CD4-positive, alpha-beta T cell treated with Interleukin-2 at 100 ng/mL for 4 hours (primary cell): ENCODE measurements around the gene PDCL2.
"Not testable (repeated sequence)": the region's sequence is repeated elsewhere in the genome, so short reads cannot be mapped to it uniquely, and the experiment has no call there.

Source experiments
- DNase-seq: peaks from one replicate; pipeline ENCODE4 v3.0.0-alpha.2; 2020; ENCODE audit warnings: low spot score

Gene PDCL2

DNA sequence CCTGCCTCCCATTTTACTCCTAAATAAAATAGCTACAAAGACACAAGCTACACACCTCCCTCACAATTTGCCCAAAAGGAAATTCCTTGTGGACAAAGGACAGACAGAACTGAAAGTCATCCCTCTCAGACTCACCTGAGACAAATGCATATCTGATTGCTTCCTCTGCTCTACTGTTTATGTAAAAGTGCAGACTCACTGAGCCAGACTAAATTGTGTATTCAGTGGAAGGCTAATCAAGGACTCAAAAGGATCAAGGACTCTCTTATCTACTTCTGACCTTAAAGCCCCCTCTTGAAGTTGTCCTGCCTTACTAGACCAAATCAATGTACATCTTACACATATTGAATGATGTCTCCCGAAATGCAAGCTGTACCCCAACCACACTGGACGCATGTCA lies 3.9 kb downstream of the PDCL2 start:
- DNase-seq = no peak

DNA sequence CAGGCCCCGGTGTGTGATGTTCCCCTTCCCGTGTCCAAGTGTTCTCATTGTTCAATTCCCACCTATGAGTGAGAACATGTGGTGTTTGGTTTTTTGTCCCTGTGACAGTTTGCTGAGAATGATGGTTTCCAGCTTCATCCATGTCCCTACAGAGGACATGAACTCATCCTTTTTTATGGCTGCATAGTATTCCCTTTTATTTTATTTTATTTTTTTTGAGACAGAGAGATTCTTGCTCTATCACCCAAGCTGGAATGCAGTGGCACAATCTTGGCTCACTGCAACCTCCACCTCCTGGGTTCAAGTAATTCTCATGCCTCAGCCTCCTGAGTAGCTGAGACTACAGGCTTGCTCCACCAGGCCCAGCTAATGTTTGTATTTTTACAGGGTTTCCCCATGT lies 9.3 kb downstream of the PDCL2 start:
- not testable (repeated sequence) for DNase-seq

DNA sequence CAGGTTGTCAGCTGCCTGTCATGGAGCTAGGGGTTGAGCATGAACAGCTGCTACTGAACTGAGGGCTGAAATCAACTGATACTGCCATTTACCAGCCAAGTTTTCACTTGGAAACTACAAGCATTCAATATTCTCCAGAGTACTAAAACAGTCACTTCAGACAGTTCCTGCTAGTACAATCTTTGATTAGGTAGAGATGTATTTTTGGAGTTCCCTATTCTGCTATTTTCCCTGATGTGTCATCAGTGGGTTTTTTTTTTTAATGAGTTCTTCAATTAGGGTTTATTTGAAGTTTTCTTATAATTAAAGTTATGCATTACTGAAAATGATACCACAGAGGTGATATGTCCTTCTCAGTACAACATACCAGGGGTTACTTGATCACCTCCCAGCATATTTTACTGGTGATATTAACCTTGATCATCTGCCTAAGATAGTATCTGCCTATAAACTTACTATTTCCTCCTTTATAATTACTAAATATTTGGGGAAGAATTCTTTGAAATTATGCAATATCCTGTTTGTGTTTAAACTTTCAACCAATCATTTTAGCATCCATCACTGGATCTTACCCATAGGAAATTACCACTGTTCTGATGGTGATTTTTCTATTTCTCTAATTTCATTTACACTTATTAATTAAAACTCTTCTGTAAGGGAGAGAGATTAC lies 13.6 kb downstream of the PDCL2 start:
- no peak for DNase-seq

- no peak for DNase-seq
These were observed 16.5 kb downstream of the PDCL2 start for GRCh38 chr4:55575513-55575912.

- no peak for DNase-seq
These were observed 17.8 kb downstream of the PDCL2 start for GRCh38 chr4:55574252-55574651.

DNA sequence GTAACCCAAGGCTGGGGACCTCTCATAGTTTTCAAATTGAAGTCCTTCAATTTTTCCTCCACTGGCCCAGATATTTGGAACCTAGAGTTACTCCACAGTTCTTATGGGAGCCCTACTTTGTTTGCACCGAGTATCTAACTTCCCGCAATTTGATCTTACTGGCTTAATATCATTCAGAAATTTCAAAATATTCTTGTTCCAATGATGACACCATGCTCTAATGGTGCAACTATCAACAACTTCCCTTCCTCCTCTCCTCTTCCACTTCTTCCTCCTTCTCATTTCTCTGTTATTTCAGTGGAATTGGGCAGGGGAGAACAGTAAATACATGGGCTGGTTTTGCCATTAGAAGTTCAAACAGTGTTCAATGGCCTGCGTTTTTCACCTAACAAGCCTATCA lies 20.2 kb downstream of the PDCL2 start:
- DNase-seq = no peak

DNA sequence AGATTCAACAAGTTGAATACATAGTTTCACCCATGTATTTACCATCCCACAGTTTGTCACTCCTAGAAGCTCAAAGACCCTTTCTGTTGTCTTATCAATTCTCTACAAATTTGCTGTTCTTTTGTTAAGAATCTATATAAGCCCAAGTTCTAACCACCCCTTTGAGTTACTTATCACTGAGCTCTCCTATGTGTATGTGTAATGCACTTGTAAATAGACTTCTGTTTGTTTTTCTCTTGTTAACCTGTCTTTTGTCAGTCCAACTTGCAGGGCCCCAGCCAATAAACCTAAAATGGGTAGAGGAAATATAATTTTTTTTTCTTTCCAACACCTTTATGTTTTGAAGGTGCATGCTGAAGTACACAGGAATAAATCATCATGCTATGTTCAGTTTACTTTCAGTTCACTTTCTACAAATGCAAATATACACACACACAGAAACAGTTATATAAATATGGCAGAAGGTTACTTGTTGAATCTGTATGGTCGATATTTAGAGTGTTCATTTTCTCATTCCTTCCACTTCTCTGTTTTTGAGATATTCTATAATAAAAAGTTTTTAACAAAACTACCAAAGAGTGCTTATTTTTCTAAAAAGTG lies 23.0 kb downstream of the PDCL2 start:
- DNase-seq = no peak

- no peak for DNase-seq
These were observed 30.2 kb downstream of the PDCL2 start for GRCh38 chr4:55561889-55562288.

- DNase-seq = no peak
These were observed 31.9 kb downstream of the PDCL2 start for GRCh38 chr4:55560096-55560495.

DNA sequence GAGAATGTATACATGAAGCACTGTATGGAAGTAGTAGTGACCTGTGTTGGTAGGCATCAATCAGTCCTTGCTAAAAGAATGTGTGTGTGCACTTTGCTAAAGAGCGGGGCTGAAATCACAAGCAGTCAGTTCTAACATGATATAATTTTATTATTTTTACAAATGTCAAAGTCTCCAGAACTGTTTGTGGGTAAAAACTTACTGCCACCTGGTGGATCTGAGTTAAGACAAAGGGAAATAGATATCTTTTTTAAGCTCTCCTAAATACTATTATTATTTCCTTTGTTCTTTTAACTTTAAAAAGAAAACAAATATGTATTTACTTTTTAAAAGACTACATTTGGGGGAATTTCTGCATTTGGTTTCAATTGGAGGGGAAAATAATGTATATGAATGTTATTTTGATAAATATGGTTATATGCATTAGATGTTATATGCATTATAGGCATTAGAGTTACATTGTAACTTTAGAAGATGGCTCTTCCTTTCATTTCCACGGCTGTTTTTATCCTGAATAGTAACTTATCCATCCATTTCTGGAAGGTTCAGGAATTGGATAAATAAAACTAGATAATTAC lies 37.5 kb downstream of the PDCL2 start:
- DNase-seq = peak; percentile 54

DNA sequence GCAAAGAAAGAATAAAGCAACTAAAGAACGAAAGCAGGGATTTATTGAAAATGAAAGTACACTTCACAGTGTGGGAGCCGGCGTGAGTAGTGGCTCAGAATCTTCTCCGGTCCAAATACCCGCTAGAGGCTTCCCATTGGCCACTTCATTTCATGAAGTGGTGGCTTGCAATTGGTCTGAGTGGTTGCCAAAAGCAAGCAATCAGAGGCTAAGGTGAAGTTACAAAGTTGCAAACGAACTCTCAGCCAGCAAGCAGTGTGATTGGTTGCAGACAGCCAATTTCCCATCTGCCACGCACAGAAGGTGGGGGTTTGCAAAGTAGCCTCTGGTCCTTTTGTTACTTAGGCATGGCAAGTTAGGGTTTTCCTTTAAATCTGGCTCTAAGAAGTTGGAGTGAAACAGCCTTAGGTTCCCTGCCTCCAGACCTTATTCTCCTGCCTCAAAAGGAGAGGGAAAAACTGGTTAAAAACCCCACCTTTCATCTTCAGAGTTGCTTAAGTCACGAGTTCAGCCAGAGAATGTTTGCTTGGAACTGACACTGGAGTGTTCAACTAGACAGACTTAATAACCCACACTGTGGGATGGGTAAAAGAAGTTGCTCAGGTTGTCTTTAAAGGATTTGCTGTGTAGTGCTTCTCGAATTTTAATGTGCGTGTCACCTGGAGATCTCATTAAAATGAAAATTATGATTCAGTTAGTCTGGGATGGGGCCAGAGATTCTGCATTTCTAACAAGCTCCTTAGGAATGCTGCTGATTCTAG lies 38.4 kb downstream of the PDCL2 start:
- DNase-seq = peak; percentile 45

DNA sequence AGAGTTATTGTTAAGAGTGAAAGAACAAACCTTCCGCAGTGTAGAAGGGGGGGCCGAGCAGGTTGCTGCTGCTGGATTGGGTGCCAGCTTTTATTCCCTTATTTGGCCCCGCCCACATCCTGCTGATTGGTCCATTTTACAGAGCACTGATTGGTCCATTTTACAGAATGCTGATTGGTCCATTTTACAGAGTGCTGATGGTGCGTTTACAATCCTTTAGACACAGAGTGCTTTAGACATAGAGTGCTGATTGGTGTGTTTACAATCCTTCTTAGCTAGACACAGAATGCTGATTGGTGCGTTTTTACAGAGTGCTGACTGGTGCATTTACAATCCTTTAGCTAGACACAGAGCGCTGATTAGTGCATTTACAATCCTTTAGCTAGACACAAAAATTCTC lies 40.1 kb downstream of the PDCL2 start:
- not testable (repeated sequence) for DNase-seq

GRCh38 chr4:55549888-55550287 lies 42.2 kb downstream of the PDCL2 start:
- peak; percentile 42 for DNase-seq

DNA sequence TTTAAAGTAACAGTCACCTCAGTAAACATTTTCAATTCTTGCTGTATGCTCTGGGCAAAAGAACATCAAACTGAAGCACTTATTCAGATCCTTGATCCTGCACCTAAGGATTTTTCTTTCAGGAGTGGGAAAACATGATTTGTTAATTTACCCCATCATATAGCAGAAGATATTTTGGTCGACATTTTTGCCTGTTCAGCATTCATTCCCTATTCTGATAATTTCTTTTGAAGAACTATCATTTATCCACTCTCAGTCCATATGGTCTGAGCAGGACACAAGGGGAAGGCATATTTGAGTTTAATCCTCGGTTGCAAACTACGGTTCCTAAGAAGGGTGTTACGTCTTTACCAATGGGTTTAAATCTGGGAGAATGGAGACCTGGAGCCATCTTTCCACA lies 44.1 kb downstream of the PDCL2 start:
- no peak for DNase-seq

GRCh38 chr4:55547466-55547770 lies 44.6 kb downstream of the PDCL2 start:
- no peak for DNase-seq

DNA sequence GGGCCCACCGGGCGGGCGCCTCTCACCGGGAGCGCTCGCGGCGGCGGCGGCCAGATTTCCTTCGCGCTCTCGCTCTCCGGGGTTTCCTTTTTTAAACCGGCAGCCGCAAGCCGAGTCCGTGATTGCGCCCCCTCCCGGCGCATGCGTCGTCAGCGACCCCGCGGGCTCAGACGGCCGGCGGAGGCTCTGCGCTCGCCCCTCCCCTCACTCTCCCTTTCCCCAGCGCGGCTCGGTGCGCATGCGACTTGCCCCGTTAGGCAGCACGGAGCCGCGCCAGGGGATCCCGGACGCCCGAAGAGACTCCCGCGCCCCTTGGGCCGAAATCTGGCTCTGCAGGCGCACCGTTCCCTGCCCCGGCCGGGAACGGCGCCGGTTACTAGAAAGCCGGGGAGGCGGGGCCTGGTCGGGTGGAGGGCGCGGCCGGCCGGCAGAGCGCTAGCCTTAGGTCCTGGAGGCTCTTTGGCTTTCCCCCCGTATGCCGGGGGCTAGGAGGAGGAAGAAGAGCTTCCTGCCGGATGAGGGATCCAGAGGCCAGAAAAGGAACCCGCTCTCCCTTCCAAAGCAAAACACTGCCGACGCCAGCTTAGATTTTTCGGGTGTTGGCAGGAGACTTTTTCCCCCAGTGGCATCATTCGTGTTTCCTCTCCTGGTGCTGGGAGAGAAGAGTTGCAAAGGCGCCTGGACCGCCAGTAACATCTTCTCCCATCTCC lies 45.1 kb downstream of the PDCL2 start, which contains the start of gene CLOCK:
Gene CLOCK, minus strand, starts transcription at position 154 of the 710 bp plus-strand sequence. CDS start 64,124 bp downstream, outside the sequence.
- peak; percentile 88 for DNase-seq

DNA sequence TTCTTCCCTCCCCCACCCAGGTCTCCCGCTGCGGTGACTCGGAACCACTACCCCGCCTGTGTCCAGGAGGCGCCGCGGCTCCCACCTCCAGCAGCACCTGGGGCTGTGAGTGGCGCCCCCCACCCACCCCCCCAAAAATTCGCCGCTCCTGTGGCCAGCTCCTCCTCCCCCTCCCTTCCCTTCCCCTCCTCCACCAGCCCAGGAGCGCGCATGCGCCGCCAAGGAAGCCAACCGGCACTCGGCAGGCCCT lies 45.6 kb downstream of the PDCL2 start:
- DNase-seq = peak; percentile 54

DNA sequence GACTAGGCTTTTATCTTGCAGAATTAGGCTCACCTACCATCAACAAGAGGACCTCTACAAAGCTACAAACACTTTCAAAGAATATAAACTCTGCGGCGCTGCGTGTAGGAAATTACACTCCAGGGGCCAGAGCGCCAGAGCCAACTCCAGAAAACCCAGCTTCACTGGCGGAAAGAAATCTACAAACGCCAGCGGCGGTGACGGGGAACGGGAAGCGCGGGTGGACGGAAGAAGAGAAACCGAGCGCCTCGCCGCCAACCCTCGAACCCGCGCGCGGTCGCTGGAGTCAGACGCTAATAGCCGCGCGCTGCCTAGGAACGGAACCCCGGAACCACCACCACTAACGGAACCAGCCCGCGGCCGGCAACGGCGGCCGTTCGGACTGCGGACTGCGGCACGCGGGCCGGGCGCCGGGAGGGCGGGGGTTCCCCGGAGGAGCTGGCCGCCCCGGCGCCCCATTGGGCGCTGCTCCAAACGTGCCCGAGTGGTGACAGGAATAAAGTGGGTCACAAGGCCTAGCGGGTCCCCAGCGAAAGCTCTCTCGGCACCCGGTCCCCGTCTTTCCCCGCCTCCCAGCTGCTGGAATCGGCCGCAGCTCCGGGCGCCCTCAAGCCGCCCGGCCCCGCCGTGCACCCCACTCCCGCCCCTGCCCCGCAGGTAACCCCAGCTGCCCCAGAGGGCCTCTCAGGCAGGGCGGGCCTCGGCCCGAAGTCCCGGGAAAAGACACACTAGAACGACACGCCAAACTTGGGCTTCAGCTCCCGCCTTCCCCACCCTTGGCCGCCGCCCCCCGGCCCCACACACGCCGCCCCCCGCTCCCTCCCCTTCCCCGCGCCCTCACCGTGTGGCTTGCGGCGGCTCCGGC lies 46.2 kb downstream of the PDCL2 start:
- peak; percentile 64 for DNase-seq

DNA sequence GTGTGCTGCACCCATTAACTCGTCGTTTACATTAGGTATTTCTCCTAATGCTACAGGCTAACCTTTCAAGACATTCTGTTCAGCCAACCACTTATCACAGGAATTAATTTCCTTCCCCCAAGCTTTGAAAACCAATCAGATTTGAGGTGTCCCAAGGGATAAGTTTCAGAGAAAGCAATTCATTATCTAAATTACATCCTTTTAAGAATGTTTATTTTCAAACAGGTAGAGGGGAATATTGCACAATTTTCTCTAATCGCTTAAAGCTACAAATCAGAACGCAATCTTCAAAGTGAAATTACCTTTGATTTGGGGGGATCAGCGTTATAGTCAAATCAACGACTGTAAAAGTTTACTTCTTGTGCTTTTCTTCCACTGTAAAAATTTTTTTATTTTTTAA lies 46.9 kb downstream of the PDCL2 start:
- DNase-seq = no peak

- DNase-seq = peak; percentile 15
These were observed 48.2 kb downstream of the PDCL2 start for GRCh38 chr4:55543858-55544257.

DNA sequence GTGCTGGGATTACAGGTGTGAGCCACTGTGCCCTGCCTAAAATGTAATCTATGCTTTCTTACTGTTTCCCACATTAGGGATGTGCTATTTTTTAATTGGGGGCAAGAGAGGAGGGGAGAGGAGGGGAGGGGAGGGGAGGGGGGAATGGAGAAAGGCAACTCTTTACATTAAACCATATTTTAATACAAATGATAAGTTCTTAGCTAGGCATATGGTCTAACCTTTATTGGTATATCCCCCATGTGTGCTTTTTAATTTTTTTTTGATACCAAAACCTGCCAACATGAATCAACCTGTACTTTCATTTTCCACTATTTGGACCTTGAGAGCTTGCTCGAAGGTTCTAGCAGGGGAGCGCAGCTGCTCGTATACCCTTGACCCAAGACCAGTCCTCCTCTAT lies 51.8 kb downstream of the PDCL2 start:
- no peak for DNase-seq

GRCh38 chr4:55539658-55540057 lies 52.4 kb downstream of the PDCL2 start:
- DNase-seq = no peak
